GM13976 (cell line): ENCODE results near the gene WWOX.

Experiments used
- DNase-seq: peaks from one replicate; pipeline ENCODE4 v3.0.0; 2012; ENCODE audit warnings: low spot score
- in situ Hi-C: fragments of 300-500 bp; cut with MboI; formaldehyde crosslinking; loops from one replicate; pipeline ENCODE4 v1.12.0; 2022; ENCODE audit warnings: low sequenced_read_pairs, mixed read lengths, inconsistent platforms; ENCODE audit not compliant: unreplicated experiment
- TF ChIP-seq, protein P1 (sequence below): IDR thresholded peaks from 2 replicates; pipeline ENCODE4 v1.5.1; 2012; ENCODE audit warnings: borderline replicate concordance, mild to moderate bottlenecking; ENCODE audit not compliant: insufficient read depth; ENCODE audit errors: extremely low read depth, missing control alignments, control extremely low read depth

The WWOX gene

DNA sequence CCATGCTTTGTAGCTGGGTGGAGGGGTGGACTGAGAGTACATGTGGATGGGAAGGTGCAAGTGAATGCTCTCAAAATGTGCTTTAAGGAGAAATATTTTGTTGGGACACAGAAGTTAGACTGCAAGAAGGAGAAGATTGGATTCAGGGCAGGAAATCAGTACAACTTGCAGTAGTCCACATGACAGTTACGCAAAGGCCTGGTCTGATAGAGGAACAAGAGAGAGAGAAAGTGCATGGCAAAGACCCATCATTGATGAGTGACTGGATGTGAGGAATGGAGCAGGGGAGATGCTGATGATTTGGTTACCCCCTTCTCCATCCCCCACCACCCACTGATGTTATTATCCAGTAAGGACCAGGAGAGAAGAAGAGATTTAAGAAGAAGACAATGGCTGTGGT lies 1028.3 kb downstream of the WWOX start:
- in situ Hi-C loops = no loop called here
- no peak for DNase-seq
- TF ChIP-seq, protein P1, sequence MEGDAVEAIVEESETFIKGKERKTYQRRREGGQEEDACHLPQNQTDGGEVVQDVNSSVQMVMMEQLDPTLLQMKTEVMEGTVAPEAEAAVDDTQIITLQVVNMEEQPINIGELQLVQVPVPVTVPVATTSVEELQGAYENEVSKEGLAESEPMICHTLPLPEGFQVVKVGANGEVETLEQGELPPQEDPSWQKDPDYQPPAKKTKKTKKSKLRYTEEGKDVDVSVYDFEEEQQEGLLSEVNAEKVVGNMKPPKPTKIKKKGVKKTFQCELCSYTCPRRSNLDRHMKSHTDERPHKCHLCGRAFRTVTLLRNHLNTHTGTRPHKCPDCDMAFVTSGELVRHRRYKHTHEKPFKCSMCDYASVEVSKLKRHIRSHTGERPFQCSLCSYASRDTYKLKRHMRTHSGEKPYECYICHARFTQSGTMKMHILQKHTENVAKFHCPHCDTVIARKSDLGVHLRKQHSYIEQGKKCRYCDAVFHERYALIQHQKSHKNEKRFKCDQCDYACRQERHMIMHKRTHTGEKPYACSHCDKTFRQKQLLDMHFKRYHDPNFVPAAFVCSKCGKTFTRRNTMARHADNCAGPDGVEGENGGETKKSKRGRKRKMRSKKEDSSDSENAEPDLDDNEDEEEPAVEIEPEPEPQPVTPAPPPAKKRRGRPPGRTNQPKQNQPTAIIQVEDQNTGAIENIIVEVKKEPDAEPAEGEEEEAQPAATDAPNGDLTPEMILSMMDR = no peak

DNA sequence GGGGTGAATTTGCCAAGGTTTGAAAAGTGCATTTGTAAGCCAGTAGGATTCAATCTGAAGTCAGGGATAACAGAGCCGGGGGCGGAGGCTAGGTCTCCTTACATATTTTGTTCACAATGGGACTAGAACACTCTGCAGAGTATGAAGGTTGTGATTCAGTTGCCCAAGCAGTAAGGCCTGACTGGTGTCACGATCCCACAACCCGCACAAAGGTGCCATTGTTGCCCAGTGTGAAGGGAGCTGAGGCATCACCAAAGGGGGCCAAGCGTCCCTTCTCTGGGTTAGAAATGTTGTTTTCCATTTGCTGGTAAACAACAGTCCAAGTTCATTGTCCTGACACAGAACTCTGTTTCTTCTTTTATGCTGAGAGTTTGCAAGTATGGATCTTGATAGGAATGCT lies 1029.3 kb downstream of the WWOX start:
- TF ChIP-seq, protein P1 = no peak
- DNase-seq = no peak
- in situ Hi-C loops = no loop called here

DNA sequence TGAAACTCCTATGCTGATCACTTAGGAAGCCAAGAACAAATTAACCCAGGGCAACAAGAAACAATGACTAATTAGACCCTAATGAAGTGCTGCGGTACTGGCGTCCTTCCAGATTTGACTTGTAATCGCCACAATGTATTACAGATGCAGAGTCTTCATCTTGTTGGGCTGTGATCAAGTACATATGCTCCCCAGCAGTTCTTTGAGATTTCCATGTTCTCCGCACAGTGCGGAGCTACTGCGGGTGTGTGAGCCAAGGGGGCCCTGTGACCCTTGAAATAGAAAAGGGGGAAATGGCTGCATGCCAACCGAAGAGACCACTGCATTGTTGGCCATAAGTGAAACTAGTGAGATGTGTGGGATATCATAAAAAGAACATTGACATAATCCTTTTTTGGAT lies 1031.2 kb downstream of the WWOX start:
- DNase-seq = no peak
- in situ Hi-C loops = no loop called here
- TF ChIP-seq, protein P1 = no peak

DNA sequence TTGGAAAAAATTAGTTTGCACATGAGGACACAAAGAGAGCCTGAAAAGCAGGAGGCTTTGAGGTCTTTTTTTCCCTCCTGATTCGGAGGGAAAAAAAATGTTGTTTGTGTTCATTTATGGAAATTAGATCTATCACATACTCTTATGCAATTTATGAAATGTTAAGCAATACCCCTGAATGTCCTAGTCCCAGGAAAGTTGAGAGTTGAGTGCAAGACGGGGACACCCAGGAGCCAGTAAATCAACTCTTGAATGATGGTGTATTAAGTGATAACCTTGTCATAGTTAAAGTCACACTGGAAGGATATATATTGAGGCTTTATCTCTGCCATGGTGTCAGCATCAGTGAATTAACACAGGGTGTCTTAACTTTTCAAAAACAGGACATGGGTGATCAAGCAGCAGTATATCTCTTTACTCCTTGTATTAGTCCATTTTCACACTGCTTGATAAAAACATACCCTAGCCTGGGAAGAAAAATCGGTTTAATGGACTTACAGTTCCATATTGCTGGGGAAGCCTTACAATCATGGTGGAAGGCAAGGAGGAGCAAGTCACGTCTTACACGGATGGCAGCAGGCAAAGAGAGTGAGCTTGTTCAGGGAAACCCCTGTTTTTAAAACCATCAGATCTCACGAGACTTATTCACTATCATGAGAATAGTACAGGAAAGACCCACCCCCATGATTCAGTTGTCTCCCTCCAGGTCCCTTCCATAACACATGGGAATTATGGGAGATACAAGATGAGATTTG lies 1032.0 kb downstream of the WWOX start:
- DNase-seq = no peak
- TF ChIP-seq, protein P1 = no peak
- in situ Hi-C loops = no loop called here

DNA sequence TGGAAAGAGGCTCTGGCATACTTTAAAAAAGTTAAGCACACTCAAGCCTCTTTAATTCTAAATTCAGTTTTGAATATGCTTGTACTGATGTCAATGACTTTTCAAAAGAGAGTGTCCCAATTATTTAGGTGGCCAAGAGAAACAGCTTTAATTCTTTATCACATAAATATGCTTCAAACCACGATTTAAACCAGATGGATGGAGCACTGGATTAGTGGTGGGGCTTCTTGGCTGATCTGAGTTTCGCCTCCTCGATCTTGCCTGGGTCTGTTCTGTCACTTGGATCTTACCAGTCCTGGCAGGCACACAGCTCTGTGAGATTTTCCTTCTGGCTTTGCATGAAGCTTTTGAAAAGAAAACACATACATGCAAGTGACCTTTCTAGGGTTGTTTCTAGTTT lies 1033.2 kb downstream of the WWOX start:
- DNase-seq = no peak
- in situ Hi-C loops = no loop called here
- TF ChIP-seq, protein P1 = no peak

DNA sequence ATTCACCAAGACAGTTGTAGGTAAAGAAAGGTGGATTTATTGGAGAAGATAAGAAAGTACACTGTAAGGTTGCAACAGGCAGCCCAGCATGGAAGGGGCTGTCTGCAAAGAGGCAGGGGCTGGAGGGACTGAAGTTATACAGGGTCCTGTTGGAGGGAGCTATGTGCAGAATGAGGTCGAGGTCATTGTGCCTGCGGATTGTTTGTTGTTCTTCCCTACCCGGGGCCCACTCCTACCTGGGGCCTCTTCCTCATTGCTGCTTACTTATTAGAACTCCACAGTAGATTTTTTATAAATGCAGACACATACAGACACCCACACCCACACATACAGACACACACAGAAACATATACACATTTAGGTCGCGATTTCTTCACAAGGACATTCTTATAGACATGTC lies 1034.8 kb downstream of the WWOX start:
- in situ Hi-C loops = no loop called here
- no peak for DNase-seq
- TF ChIP-seq, protein P1 = no peak

DNA sequence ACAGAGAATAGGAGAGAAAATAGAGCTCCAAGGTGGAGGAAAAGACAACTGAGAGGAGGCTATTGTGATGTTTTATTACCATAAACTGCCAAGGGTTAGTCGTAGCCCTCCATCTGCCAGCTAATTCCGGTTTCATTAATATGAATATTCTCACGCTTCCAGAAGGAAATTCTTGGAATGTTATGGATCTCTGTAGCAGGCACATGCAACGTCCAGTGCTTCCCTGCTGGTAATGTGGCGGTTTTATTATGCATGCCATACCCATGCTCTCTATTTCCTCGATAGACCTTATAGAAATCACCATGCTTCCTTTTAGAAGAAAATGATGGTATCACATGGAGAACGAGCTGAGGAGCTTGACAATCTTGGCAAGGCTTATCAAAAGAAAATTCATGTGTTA lies 1037.5 kb downstream of the WWOX start:
- DNase-seq = no peak
- TF ChIP-seq, protein P1 = no peak
- in situ Hi-C loops = no loop called here
